ENCODE results near the gene RDH14. TPM values are rescaled to one million over a fixed set of nuclear protein-coding genes. Genes with fewer than 3 reads are reported as not detected.

Gene RDH14
- total RNA-seq, 4 donors from 2014 or later: 24.6 to 55.4 (median 49.8) TPM

- no peak for TF ChIP-seq POLR2A (IDR thresholded peaks at IDR 0.05)
- TF ChIP-seq CTCF (IDR thresholded peaks at IDR 0.05 in 4 of 5, conservative IDR thresholded peaks at IDR 0.05 in 1 of 5): no peak
- H3K36me3 ChIP-seq: no peaks in the 10 kb centered on the region
- H3K27ac ChIP-seq: no peak overlapping the region
- H3K4me3 ChIP-seq: no peak overlapping the region
- H3K27me3 ChIP-seq: no peaks in the 10 kb centered on the region
- no peaks in the 10 kb centered on the region for H3K9me3 ChIP-seq
- intact Hi-C loops (cut with DNase I; ENCODE audit: low total_unique reads): no loop called here
- ATAC-seq: no peak
- H3K4me1 ChIP-seq: no peaks in the 10 kb centered on the region
- DNase-seq: no peak
- in situ Hi-C loops (cut with MboI; ENCODE audit: low sequenced_read_pairs in 4 of 4): no loop called here
These were observed 38.5 kb upstream of the RDH14 start for GRCh38 chr2:18598848-18599484.

- ATAC-seq: no peak
- intact Hi-C loops (cut with DNase I; ENCODE audit: low total_unique reads) (no loop called here), in situ Hi-C loops (cut with MboI; ENCODE audit: low sequenced_read_pairs in 4 of 4) (no loop called here)
- Histone ChIP-seq H3K27ac (no peak overlapping the region), H3K4me1 (no peaks in the 10 kb centered on the region), H3K27me3 (no peaks in the 10 kb centered on the region), H3K4me3 (no peak overlapping the region), H3K36me3 (no peaks in the 10 kb centered on the region), H3K9me3 (no peaks in the 10 kb centered on the region)
- TF ChIP-seq POLR2A (IDR thresholded peaks at IDR 0.05) (no peak), CTCF (IDR thresholded peaks at IDR 0.05 in 4 of 5, conservative IDR thresholded peaks at IDR 0.05 in 1 of 5) (no peak)
- no peak for DNase-seq
These were observed 37.2 kb upstream of the RDH14 start for GRCh38 chr2:18597618-18598017.

GRCh38 chr2:18596993-18597392 lies 36.5 kb upstream of the RDH14 start:
- intact Hi-C loops (cut with DNase I; ENCODE audit: low total_unique reads): no loop called here
- ATAC-seq: no peak
- no peak for DNase-seq
- TF ChIP-seq POLR2A (IDR thresholded peaks at IDR 0.05) (no peak), CTCF (IDR thresholded peaks at IDR 0.05 in 4 of 5, conservative IDR thresholded peaks at IDR 0.05 in 1 of 5) (no peak)
- no peaks in the 10 kb centered on the region for H3K27me3 ChIP-seq
- H3K4me3 ChIP-seq: no peak overlapping the region
- no peaks in the 10 kb centered on the region for H3K9me3 ChIP-seq
- no peaks in the 10 kb centered on the region for H3K4me1 ChIP-seq
- H3K27ac ChIP-seq: no peak overlapping the region
- no peaks in the 10 kb centered on the region for H3K36me3 ChIP-seq
- in situ Hi-C loops (cut with MboI; ENCODE audit: low sequenced_read_pairs in 4 of 4): no loop called here

GRCh38 chr2:18593496-18593895 lies 33.0 kb upstream of the RDH14 start:
- no peaks in the 10 kb centered on the region for H3K36me3 ChIP-seq
- no peak for TF ChIP-seq CTCF (IDR thresholded peaks at IDR 0.05 in 4 of 5, conservative IDR thresholded peaks at IDR 0.05 in 1 of 5)
- no peak for TF ChIP-seq POLR2A (IDR thresholded peaks at IDR 0.05)
- in situ Hi-C loops (cut with MboI; ENCODE audit: low sequenced_read_pairs in 4 of 4) (no loop called here), intact Hi-C loops (cut with DNase I; ENCODE audit: low total_unique reads) (no loop called here)
- no peaks in the 10 kb centered on the region for H3K9me3 ChIP-seq
- ATAC-seq (no peak), DNase-seq (no peak)
- no peak overlapping the region for H3K27ac ChIP-seq
- no peak overlapping the region for H3K4me3 ChIP-seq
- no peaks in the 10 kb centered on the region for H3K4me1 ChIP-seq
- H3K27me3 ChIP-seq: no peaks in the 10 kb centered on the region

- no peaks in the 10 kb centered on the region for H3K36me3 ChIP-seq
- in situ Hi-C loops (cut with MboI; ENCODE audit: low sequenced_read_pairs in 4 of 4) (no loop called here), intact Hi-C loops (cut with DNase I; ENCODE audit: low total_unique reads) (no loop called here)
- no peaks in the 10 kb centered on the region for H3K27me3 ChIP-seq
- H3K27ac ChIP-seq: no peak overlapping the region
- H3K4me3 ChIP-seq: no peak overlapping the region
- ATAC-seq (no peak), DNase-seq (no peak)
- TF ChIP-seq CTCF (IDR thresholded peaks at IDR 0.05 in 4 of 5, conservative IDR thresholded peaks at IDR 0.05 in 1 of 5) (no peak), POLR2A (IDR thresholded peaks at IDR 0.05) (no peak)
- H3K4me1 ChIP-seq: no peaks in the 10 kb centered on the region
- no peaks in the 10 kb centered on the region for H3K9me3 ChIP-seq
These were observed 31.9 kb upstream of the RDH14 start for GRCh38 chr2:18592372-18592771.

All from gastrocnemius medialis (tissue), 4 donors.